ENCODE measurements around the gene MAPK7.

DNA sequence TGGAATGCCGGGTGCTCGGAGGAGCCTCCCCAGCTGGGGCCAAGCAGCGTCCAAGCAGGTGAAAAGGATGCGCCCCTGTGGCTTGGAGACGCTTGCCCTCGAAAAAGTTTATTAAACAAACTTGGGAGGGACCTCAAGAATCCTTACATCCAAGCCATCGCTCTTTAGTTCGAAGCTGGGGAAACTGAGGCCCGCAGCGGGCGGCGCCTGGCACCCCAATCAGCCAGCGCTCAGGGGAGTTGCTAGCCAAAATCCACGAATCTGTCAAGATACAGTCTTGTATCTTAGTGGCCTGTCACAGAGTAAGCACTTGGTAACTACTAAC, 15.2 kb upstream of the MAPK7 start:
- TF ChIP-seq, protein P1, sequence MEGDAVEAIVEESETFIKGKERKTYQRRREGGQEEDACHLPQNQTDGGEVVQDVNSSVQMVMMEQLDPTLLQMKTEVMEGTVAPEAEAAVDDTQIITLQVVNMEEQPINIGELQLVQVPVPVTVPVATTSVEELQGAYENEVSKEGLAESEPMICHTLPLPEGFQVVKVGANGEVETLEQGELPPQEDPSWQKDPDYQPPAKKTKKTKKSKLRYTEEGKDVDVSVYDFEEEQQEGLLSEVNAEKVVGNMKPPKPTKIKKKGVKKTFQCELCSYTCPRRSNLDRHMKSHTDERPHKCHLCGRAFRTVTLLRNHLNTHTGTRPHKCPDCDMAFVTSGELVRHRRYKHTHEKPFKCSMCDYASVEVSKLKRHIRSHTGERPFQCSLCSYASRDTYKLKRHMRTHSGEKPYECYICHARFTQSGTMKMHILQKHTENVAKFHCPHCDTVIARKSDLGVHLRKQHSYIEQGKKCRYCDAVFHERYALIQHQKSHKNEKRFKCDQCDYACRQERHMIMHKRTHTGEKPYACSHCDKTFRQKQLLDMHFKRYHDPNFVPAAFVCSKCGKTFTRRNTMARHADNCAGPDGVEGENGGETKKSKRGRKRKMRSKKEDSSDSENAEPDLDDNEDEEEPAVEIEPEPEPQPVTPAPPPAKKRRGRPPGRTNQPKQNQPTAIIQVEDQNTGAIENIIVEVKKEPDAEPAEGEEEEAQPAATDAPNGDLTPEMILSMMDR (IDR thresholded peaks at IDR 0.05) = no peak
- no peak for TF ChIP-seq POLR2A (IDR thresholded peaks at IDR 0.05)
